ENCODE results near the gene SAA1.

DNA sequence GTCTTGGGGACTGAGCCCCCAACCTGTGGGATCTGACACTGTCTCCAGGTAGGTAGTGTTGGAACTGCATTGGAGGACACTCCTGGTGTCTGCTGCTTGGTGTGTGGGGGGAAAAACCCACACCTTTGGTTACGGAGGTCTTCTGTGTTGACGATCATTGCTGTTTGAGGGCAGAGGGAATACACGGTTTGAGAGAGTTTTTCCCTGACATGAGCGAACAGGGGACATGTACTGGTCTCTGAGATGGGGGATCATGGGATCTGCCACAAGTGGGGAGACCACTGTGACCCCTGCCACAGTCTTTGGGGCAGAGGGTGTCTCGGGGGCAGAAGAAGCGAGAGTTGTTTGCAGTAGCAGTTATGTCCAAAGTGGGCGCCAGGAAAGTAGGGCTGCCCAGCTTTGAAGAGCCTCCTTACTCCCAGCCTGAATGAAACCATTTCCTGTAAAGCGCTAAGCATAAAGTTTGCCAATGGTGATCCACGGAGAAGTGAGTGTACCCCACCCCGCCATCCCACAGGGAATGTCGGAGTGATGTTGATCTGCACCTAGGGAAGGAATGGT, 12.2 kb upstream of the SAA1 start:
- TF ChIP-seq, protein P1, sequence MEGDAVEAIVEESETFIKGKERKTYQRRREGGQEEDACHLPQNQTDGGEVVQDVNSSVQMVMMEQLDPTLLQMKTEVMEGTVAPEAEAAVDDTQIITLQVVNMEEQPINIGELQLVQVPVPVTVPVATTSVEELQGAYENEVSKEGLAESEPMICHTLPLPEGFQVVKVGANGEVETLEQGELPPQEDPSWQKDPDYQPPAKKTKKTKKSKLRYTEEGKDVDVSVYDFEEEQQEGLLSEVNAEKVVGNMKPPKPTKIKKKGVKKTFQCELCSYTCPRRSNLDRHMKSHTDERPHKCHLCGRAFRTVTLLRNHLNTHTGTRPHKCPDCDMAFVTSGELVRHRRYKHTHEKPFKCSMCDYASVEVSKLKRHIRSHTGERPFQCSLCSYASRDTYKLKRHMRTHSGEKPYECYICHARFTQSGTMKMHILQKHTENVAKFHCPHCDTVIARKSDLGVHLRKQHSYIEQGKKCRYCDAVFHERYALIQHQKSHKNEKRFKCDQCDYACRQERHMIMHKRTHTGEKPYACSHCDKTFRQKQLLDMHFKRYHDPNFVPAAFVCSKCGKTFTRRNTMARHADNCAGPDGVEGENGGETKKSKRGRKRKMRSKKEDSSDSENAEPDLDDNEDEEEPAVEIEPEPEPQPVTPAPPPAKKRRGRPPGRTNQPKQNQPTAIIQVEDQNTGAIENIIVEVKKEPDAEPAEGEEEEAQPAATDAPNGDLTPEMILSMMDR (IDR thresholded peaks at IDR 0.05; ENCODE audit: borderline replicate concordance, extremely low read depth, low read length, poor library complexity, severe bottlenecking) = no peak
- TF ChIP-seq EZH2 (IDR thresholded peaks at IDR 0.05; ENCODE audit: borderline replicate concordance, low read depth, low read length, severe bottlenecking) = no peak

Data from DND-41 (cell line).